HG03135 (cell line): ENCODE data around the gene MATN3.

Experiments used
- ATAC-seq: cut with Tn5 transposase; IDR thresholded peaks from one replicate; pipeline ENCODE4 v1.9.1; 2021; ENCODE audit warnings: mild to moderate bottlenecking, moderate library complexity; ENCODE audit not compliant: unreplicated experiment

MATN3 gene

GRCh38 chr2:20037660-20038059, 25.2 kb upstream of the MATN3 start:
- ATAC-seq: no peak

- no peak for ATAC-seq
Observed at GRCh38 chr2:20035955-20036666, 23.6 kb upstream of the MATN3 start.

DNA sequence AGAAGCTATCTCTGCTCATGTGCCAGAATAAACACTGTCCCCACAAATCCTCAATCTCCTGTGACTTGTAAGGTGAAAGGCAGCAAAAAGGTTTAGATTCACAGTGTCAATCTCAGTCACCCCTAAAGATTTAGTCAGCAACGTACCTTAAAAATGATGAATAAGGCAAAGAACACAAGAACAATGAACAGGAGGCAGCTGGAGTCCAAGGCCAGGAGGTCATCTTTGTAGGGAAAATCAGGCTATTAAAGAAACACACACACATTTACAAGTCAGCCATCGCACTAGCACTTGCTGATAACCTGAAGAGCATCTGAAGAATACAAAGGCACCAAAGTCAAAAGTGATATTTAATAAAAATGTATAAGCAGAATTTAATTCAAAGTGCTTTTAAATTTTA, 22.4 kb upstream of the MATN3 start:
- ATAC-seq: no peak

DNA sequence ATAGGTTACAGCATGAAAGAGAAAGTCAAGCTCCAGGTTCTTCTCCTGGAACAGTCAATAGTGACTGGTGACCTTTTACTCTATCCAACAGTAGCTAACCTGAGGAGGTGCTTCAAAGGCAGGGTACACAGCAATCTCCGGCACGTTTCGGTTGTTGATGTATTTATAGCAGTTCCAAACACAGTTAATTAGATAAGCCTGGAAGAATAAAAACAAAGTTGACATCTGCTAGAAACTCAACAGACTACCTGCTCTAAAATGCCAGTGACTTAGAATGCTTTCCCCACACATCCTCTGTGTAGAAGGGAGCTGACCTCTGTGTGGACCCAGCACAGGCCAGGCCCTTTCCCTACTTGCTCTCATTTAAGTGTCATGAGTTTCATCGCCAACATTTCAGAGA, 21.8 kb upstream of the MATN3 start:
- ATAC-seq: no peak

DNA sequence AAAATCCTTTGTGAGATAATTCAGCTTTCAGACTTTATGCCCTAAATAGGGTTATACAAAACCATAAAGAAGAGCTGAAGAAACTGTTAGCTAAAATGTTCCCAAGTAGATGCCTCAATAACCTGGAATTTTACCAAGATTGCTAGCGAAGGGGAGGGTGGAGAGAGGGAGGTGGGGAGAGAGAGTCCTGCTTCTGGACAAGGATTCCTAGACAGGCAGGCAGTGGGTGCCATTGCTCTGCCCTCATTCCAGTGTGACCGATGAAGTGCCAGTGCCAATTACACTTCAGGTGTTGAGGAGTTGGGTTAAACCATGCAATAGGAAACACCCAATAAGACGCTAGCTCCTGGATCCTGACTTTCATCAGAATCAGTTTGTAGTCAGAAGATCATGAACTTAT, 20.9 kb upstream of the MATN3 start:
- ATAC-seq: no peak

DNA sequence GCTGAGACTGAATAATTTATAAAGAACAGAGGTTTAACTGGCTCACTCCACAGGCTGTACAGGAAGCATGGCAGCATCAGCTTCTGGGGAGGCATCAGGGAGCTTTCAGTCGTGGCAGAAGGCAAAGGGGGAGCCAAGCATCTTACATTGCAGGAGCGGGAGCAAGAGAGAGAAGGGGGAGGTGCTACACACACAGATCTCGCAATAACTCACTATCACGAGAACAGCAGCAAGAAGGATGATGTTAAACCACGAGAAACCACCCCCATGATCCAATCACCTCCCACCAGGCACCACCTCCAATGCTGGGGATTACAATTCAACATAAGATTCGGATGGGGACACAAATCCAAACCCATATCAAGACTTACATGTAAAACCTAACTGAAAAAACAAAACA, 17.8 kb upstream of the MATN3 start:
- no peak for ATAC-seq

DNA sequence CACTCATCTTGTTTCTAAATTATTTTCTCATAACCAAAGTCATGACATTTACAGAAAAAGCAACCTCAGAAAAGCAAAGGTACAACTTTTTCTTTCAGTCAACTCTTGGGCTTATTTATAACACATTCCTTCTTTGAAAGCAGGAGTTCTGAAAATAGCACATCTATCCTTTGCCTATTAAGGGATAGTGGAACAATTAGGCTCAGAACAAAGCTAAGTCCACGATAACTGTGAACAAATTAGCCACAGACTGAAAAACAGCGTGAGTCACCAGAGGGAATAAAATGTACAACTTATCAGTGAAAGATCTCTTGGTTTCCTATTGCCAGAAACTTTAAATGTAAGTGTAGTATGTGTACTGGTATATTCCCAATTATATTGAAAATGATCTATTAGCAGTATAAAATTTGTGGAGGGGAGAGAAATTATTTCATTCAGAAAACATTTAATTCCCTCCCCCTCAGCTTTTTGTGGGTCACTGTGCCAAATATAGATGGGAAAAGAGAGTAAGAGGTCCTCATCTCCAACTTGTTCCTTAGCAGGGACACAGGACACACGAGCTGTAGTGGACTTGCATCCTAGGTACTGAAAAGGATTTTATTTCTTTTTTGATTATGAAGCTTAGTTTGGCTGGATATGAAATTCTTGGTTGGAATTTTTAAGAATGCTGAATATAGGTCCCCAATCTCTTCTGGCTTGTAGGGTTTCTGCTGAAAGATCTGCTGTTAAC, 15.4 kb upstream of the MATN3 start:
- no peak for ATAC-seq

DNA sequence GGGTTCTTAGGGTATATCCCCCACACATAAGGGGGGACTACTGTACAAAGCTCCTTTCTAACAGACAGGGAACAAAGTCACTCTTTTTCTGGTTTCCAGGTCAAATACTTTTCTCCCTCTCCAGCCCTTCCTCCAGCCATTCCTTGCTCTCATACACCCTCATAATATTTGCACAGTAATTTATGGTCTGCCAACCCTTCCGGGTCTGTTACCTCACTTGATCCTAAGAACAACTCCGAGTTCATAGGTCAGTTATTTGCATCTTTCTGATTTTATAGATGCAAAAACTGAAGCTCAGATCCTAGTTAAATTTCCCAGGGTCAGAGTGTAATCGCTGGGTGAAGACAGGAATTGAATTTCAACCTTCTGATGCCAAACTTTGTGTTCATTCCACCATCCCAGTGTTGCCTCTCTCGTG, 14.8 kb upstream of the MATN3 start:
- no peak for ATAC-seq

DNA sequence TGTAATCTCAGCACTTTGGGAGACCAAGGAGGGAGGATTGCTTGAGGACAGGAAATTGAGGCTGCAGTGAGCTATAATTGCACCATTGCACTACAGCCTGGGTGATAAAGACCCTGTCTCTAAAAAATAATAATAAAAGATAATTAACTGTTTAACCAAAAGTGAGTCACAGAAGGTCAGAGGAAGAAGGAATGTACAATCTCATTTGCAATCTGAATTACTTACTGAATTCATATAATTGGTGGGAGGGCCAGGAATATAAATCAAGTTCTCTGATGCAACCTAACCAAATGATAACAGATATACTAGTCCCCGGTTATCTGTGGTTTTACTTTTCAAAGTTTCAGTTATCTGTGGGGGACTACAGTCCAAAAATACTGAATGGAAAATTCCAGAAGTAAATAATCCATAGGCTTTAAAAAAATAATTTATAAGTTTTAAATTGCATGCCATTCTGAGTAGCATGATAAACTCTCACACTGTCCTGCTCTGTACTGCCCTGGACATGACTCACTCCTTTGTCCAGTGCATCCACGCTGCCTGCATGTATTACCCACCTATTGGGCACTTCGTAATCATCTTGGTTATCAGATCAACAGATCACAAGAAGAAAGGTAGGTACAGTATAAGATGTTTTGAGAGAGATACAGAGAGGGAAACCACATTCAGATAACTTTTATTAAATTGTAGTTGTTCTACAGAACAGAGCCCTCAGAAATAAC, 12.8 kb upstream of the MATN3 start:
- no peak for ATAC-seq

GRCh38 chr2:20023688-20024087, 11.2 kb upstream of the MATN3 start:
- ATAC-seq: no peak

DNA sequence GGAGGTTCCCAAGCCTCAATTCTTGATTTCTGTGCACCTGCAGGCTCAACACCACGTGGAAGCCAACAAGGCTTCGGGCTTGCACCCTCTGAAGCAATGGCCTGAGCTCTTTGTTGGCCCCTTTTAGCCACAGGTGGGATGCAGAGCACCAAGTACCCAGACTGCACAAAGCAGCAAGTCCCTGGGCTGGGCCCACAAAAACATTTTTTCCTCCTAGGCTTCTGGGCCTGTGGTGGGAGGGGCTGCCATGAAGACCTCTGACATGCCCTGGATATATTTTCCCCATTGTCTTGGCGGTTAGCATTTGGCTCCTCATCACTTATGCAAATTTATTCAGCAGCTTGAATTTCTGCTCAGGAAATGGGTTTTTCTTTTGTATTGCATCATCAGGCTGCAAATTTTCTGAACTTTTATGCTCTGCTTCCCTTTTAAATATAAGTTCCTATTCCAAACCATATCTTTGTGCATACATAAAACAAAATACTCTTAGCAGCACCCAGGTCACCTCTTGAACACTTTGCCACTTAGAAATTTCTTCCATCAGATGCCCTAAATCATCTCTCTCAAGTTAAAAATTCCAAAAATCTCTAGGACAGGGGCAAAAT, 9.0 kb upstream of the MATN3 start:
- ATAC-seq: no peak

- no peak for ATAC-seq
Observed at GRCh38 chr2:20019747-20020146, 7.3 kb upstream of the MATN3 start.

GRCh38 chr2:20018601-20019152, 6.2 kb upstream of the MATN3 start:
- no peak for ATAC-seq

DNA sequence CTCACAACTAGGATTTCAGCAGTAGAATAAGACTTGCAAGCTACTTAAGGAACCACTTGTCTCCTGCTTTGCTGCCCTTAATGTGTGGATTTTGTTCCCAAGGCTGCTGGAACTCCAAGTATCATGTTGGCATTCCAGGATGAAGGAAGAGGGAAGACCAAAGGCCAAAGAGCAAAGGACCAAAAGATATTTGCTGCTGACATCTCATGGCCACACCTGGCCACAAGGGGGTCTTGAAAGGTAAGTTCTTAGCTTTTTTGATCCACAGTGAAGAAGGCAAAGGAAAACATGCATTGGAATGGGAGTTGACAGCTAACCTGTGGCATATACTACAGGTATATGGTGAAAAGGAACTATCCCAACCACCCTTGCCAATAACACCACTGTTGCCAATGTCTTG, 3.9 kb upstream of the MATN3 start:
- ATAC-seq: no peak

DNA sequence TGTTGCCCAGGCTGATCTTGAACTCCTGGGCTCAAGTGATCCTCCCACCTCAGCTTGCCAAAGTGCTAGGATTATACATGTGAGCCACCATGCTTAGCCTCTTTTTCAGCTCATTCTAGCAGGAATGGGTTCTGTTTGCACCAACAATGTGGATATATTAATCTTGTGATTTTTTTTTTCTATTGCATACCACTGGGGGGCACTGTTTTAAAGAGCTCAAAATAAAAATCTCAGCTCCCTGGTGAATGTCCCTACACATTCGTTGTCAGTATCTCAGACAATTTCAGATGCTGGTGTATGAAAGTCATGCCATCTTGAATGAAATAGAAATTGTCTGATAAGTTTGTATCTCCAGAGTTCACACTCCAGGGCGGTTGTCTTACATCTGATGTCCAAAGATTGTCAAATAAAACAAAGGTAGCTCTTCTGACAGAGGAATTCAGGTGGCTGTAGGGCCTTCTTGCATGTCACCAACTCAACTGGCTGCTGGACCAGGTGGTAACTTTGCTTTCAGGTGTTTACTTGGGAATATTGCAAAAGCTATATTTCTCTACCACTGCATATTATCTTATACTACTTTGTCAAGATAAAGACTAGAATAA, 3.1 kb upstream of the MATN3 start:
- ATAC-seq: no peak

GRCh38 chr2:20013126-20013849, 820 bp upstream of the MATN3 start:
- ATAC-seq: no peak

DNA sequence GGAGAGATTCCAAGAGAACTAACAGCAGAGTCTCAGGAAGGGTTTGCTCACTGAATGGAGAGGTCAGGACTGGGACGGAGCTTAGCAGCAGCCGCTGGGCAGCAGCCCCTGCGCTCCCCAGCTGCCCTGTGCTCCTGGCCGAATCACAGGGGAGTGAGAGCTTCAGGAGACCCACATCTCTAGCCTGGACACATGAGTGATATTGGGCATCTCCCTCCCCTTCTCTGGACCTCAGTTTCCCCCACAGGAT, 511 bp downstream of the MATN3 start:
- ATAC-seq: no peak

DNA sequence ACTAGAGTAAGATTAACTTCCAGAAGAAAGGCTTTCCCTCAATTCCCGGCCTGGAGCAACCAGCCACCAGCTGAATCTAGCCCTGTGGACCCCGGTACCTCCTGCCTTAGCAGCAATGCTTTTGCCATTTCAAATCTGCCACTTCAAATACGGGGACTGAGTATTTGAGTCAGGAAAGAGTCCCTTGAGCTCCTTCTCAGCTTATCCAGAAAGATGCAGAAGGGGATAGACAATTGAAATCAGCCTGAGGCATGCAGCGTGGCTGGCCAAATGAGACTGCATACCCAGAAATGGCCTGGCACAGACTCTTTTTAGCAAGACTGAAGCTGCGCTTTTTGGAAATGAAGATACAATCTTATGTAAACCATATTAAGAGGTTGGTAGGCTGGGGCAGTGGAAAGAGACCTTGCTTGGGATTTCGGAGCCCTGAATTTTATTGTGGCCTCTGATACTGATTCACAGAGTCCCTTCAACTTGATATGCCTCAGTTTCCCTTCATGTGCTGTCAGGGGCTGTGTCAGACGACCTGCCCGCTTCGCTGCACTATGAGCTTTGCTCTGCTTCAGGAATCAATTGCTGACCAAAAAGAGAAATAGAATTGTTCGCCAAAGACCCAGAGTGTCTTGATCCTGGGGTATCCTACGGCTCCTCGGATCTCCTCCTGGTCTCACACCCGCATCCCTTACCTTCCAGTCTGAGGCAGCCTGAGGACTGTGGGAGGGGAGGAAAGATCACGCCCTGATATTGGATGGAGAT, 1.0 kb downstream of the MATN3 start:
- no peak for ATAC-seq

DNA sequence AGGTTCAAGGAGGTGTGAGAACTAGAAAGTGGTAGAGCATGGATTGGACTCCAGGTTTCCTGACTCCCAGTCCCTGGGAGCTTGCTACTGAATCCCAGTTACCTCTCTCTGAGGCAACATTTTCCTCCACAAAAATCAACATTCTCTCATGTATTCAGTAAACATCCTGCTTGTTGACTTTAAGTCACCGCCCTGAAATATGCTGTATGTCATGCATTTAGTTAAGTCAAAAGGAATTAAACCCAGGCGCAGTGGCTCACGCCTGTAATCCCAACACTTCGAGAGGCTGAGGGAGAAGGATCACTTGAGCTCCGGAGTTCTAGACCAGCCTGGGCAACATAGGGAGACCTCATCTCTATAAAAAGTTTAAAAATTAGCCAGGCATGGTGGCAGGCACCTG, 3.8 kb downstream of the MATN3 start:
- ATAC-seq: no peak
